A549 (cell line): ENCODE results near the gene GPATCH3. TPM values are rescaled to one million over a fixed set of nuclear protein-coding genes. Genes with fewer than 3 reads are reported as not detected.

Source experiments
- ATAC-seq, 2 experiments: fragments of 200-7000 bp in 1 of 2; fragments of >200 bp in 1 of 2; cut with Nextera tagmentation in 1 of 2; cut with Tn5 transposase in 1 of 2; 3 replicates each; pipeline versions ENCODE4 v1.8.0 to v1.9.1; 2018 to 2020; ENCODE audit warnings: mild to moderate bottlenecking in 1 of 2, moderate library complexity in 1 of 2
- CTCF ChIA-PET: fragments of 300-600 bp; sonication (Branson Sonifier 250); formaldehyde crosslinking; extraction: SDS; loops from one replicate; lab custom pipeline; 2021; ENCODE audit warnings: antibody characterized with exemption, inconsistent platforms; lab: Yijun Ruan, JAX
- POLR2A ChIA-PET: fragments of 350-600 bp; formaldehyde crosslinking; extraction: SDS; loops from one replicate; lab custom pipeline; 2021; ENCODE audit warnings: antibody characterized with exemption, inconsistent platforms; lab: Yijun Ruan, JAX
- DNase-seq, 2 experiments: peaks; one replicate each; pipeline versions ENCODE4 v3.0.0 to v3.0.0-alpha.2; 2011 to 2016; ENCODE audit warnings: low read depth in 1 of 2, low spot score in 1 of 2
- FAIRE-seq: peaks from 2 replicates; lab custom pipeline; 2011; peaks lifted over from hg19 to GRCh38; lab: Jason Lieb, UNC
- H3K27ac ChIP-seq, 2 experiments: fragments of >200 bp; sonication (Bioruptor Twin); formaldehyde crosslinking; 3 replicates each; pipeline ENCODE4 v1.5.1; 2016 to 2017
- H3K4me1 ChIP-seq: fragments of >200 bp; sonication (Bioruptor Twin); formaldehyde crosslinking; 3 replicates; pipeline ENCODE4 v1.6.1; 2016
- H3K4me2 ChIP-seq: fragments of >200 bp; sonication (Bioruptor Twin); formaldehyde crosslinking; 3 replicates; pipeline ENCODE4 v1.6.1; 2016
- H3K4me3 ChIP-seq: fragments of >200 bp; sonication (Bioruptor Twin); formaldehyde crosslinking; 3 replicates; pipeline ENCODE4 v1.5.1; 2016
- H3K9me3 ChIP-seq: fragments of >200 bp; sonication (Bioruptor Twin); formaldehyde crosslinking; 3 replicates; pipeline ENCODE4 v1.6.1; 2016
- BHLHE40 ChIP-seq: IDR thresholded peaks from 2 replicates; pipeline ENCODE4 v1.6.1; 2012; ENCODE audit warnings: low read depth, low read length, inconsistent platforms
- CBX8 ChIP-seq: fragments of 200-600 bp; sonication (generic); IDR thresholded peaks from 2 replicates; pipeline ENCODE4 v1.6.1; 2016
- CHD4 ChIP-seq: fragments of 200-600 bp; sonication (generic); IDR thresholded peaks from 2 replicates; pipeline ENCODE4 v1.6.1; 2016; ENCODE audit warnings: antibody characterized with exemption, mild to moderate bottlenecking, borderline replicate concordance
- EHF ChIP-seq: fragments of 250-450 bp; sonication (Bioruptor Pico); IDR thresholded peaks from 2 replicates; pipeline ENCODE4 v1.5.0; 2020; ENCODE audit warnings: mild to moderate bottlenecking
- EHMT2 ChIP-seq: fragments of 200-600 bp; sonication (generic); IDR thresholded peaks from 2 replicates; pipeline ENCODE4 v1.6.1; 2016; ENCODE audit warnings: antibody characterized with exemption, low read depth, mild to moderate bottlenecking, moderate library complexity
- FOSL2 ChIP-seq, 2 experiments: fragments of 450-650 bp in 1 of 2; fragments of >200 bp in 1 of 2; sonication (Bioruptor Twin) in 1 of 2; formaldehyde crosslinking; IDR thresholded peaks; 2 replicates each; pipeline versions ENCODE4 v1.5.0 to v1.6.1; 2016 to 2020; ENCODE audit warnings: mild to moderate bottlenecking in 1 of 2, moderate library complexity in 1 of 2
- FOXS1 ChIP-seq: fragments of 250-450 bp; sonication (Bioruptor Pico); IDR thresholded peaks from 2 replicates; pipeline ENCODE4 v1.5.0; 2020; ENCODE audit warnings: mild to moderate bottlenecking, moderate library complexity
- HEYL ChIP-seq: fragments of 250-450 bp; sonication (Bioruptor Pico); IDR thresholded peaks from 2 replicates; pipeline ENCODE4 v1.8.0; 2021; ENCODE audit warnings: mild to moderate bottlenecking, moderate library complexity
- JUN ChIP-seq, 2 experiments: fragments of >200 bp; sonication (Bioruptor Twin); formaldehyde crosslinking; IDR thresholded peaks; 2 replicates in 1 of 2; 3 replicates in 1 of 2; pipeline ENCODE4 v1.6.1; 2016 to 2017
- JUNB ChIP-seq: fragments of >200 bp; sonication (Bioruptor Twin); formaldehyde crosslinking; IDR thresholded peaks from 2 replicates; pipeline ENCODE4 v1.6.1; 2016
- MAFK ChIP-seq: fragments of 450-650 bp; IDR thresholded peaks from 2 replicates; pipeline ENCODE4 v1.6.1; 2014; ENCODE audit not compliant: partially characterized antibody
- MAZ ChIP-seq: fragments of 150-350 bp; IDR thresholded peaks from 2 replicates; pipeline ENCODE4 v1.6.1; 2014; ENCODE audit warnings: antibody characterized with exemption, low read depth, low read length, borderline replicate concordance
- PHF8 ChIP-seq: fragments of 200-600 bp; sonication (generic); IDR thresholded peaks from 2 replicates; pipeline ENCODE4 v1.6.1; 2016; ENCODE audit warnings: low read depth, mild to moderate bottlenecking, antibody characterized with exemption, moderate library complexity, borderline replicate concordance
- POLR2A ChIP-seq: IDR thresholded peaks from 2 replicates; pipeline ENCODE4 v1.6.1; 2012; ENCODE audit warnings: mild to moderate bottlenecking, low read length
- RCOR1 ChIP-seq: fragments of 150-350 bp; IDR thresholded peaks from 2 replicates; pipeline ENCODE4 v1.6.1; 2014; ENCODE audit warnings: antibody characterized with exemption, low read length, low read depth
- RNF2 ChIP-seq: fragments of 200-600 bp; sonication (generic); IDR thresholded peaks from 2 replicates; pipeline ENCODE4 v1.6.1; 2016; ENCODE audit warnings: low read depth, mild to moderate bottlenecking, antibody characterized with exemption, moderate library complexity, borderline replicate concordance
- SREBF2 ChIP-seq: fragments of 450-650 bp; IDR thresholded peaks from 2 replicates; pipeline ENCODE4 v1.6.1; 2014; ENCODE audit warnings: mild to moderate bottlenecking, moderate library complexity
- TP53 ChIP-seq: fragments of 250-450 bp; sonication (Bioruptor Pico); IDR thresholded peaks from 2 replicates; pipeline ENCODE4 v1.5.0; 2021; ENCODE audit warnings: mild to moderate bottlenecking, moderate library complexity
- ZSCAN20 ChIP-seq: fragments of 250-450 bp; sonication (Bioruptor Pico); IDR thresholded peaks from 2 replicates; pipeline ENCODE4 v1.8.0; 2022; ENCODE audit warnings: mild to moderate bottlenecking, moderate library complexity
- WGBS: methylation state at CpG from one replicate; pipeline ENCODE4 v1.1.6; 2017; ENCODE audit errors: missing lambda C conversion rate; 5-methylcytosine and 5-hydroxymethylcytosine counted together
- polyA plus RNA-seq, 4 experiments: library from polyadenylated mRNA; depleted of rRNA in 3 of 4; stranded (reverse); fragments of >200 nt; fragmentation: RNase III in 1 of 4; extraction: RNeasy Plus Mini Kit Qiagen cat#74134 plus additional on column Dnase treatment in 1 of 4; gene quantifications; 2 replicates in 3 of 4; 3 replicates in 1 of 4; pipeline ENCODE4 v1.2.3, GENCODE V29; 2011 to 2017
- TF ChIP-seq, protein P1 (sequence below): fragments of 450-650 bp; IDR thresholded peaks from 2 replicates; pipeline ENCODE4 v1.6.1; 2014; ENCODE audit warnings: antibody characterized with exemption
- TF ChIP-seq, protein P2 (sequence below): fragments of 250-450 bp; sonication (Bioruptor Pico); IDR thresholded peaks from 2 replicates; pipeline ENCODE4 v1.5.0; 2020; ENCODE audit warnings: low read depth, mild to moderate bottlenecking, moderate library complexity
- TF ChIP-seq, protein P3 (sequence below): fragments of >200 bp; sonication (Bioruptor Twin); formaldehyde crosslinking; IDR thresholded peaks from 3 replicates; pipeline ENCODE4 v1.5.1; 2016
- TF ChIP-seq, protein P4 (sequence below): fragments of 150-350 bp; IDR thresholded peaks from 2 replicates; pipeline ENCODE4 v1.6.1; 2014; ENCODE audit warnings: low read depth, mild to moderate bottlenecking, low read length
- TF ChIP-seq, protein P5 (sequence below): IDR thresholded peaks from 2 replicates; pipeline ENCODE4 v1.6.1; 2012

GPATCH3 gene
- polyA plus RNA-seq, 2 of the 4 experiments (the other 2 are of a cell fraction): 5.4 to 8.7 TPM

DNA sequence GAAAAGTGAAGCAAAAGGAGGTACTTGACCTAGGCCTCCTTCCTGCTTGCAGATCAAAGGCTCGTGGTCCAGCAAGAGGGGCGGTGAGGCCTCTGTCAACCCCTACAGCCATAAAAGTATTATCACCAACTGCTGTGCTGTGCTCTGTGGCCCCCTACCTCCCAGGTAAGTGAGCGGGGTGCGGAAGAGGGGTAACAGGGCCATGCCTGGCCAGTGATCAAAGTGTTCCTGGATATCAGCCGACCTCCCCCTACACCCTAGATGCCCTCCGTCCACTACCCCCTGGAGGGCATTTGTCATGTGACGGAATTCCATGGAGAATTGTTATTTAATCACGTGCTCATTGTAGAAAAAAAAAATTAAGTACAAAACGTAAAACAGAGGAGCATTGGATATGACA lies 47.6 kb downstream of the GPATCH3 start:
- TF ChIP-seq, protein P1, sequence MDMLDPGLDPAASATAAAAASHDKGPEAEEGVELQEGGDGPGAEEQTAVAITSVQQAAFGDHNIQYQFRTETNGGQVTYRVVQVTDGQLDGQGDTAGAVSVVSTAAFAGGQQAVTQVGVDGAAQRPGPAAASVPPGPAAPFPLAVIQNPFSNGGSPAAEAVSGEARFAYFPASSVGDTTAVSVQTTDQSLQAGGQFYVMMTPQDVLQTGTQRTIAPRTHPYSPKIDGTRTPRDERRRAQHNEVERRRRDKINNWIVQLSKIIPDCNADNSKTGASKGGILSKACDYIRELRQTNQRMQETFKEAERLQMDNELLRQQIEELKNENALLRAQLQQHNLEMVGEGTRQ: 0 out of 2 replicates have a peak, but pooled peaks have one; percentile 11
- no peak for TF ChIP-seq TP53 (CRISPR knock-in tag)
- DNase-seq: no peak
- peaks cover 41% of the 10 kb centered on the region for H3K4me1 ChIP-seq

DNA sequence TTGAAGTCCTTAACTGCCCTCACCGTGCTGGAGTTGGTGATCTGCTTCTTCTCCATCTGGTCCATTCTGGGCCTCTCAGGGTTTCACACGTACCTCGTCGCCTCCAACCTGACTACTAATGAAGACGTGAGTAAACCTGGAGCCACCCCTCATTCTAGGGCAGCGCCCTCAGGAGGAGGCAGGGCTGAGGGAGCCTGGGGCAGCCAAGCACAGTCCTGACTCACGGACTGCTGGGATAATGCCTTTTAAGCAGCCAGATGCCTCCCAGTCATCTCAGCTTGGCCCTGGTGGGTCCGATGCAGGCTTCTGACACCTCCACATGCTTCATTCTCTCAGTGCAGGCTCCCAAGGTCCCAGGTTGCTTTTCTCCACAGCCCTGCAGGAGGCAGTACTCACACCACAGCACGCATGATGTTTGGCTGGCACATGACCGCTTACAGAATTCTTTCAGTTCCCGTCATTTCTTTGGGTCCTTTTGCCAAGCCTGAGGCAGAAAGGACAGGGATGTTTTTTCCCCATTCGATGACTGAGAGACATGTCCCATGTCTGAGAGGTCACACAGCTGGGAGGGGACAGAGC lies 49.1 kb downstream of the GPATCH3 start:
- ATAC-seq (no peak), DNase-seq (no peak)
- Histone ChIP-seq H3K9me3 (no peaks in the 10 kb centered on the region), H3K4me1 (peaks cover 47% of the 10 kb centered on the region), H3K4me2 (no peak overlapping the region), H3K4me3 (no peak overlapping the region), H3K27ac (peak overlapping the region; percentile 94 to 97; a peak in 4 of 6 replicates)
- ChIA-PET POLR2A (no interaction called here), CTCF (interaction anchor here (0.7 to 5.3 kb wide), 6 partner anchors 9 to 67 kb away, joined by 3 to 57 read pairs (median 3); partner anchors contain the start of gene SFN)
- WGBS: 94% methylated on average over 12 of the region's 12 CpGs
- TF ChIP-seq, protein P2, sequence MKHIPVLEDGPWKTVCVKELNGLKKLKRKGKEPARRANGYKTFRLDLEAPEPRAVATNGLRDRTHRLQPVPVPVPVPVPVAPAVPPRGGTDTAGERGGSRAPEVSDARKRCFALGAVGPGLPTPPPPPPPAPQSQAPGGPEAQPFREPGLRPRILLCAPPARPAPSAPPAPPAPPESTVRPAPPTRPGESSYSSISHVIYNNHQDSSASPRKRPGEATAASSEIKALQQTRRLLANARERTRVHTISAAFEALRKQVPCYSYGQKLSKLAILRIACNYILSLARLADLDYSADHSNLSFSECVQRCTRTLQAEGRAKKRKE (CRISPR knock-in tag): no peak
- TF ChIP-seq HEYL (CRISPR knock-in tag) (no peak), BHLHE40 (no peak)
- TF ChIP-seq, all 56 proteins: peak for 0
- no peak for FAIRE-seq

More for the DNA sequence above, 47.6 kb downstream of the GPATCH3 start:
- CTCF ChIA-PET: interaction anchor here (1.3 kb wide), 1 partner anchor 29 kb away, joined by 3 read pairs; no protein-coding TSS in a partner anchor
- no peaks in the 10 kb centered on the region for H3K9me3 ChIP-seq
- H3K4me2 ChIP-seq: no peak overlapping the region
- ATAC-seq (no peak), FAIRE-seq (no peak)
- 68% methylated on average over 9 of the region's 9 CpGs for WGBS
- peak overlapping the region; percentile 24 to 58; a peak in 4 of 6 replicates for H3K27ac ChIP-seq
- POLR2A ChIA-PET: no interaction called here
- H3K4me3 ChIP-seq: no peak overlapping the region

DNA sequence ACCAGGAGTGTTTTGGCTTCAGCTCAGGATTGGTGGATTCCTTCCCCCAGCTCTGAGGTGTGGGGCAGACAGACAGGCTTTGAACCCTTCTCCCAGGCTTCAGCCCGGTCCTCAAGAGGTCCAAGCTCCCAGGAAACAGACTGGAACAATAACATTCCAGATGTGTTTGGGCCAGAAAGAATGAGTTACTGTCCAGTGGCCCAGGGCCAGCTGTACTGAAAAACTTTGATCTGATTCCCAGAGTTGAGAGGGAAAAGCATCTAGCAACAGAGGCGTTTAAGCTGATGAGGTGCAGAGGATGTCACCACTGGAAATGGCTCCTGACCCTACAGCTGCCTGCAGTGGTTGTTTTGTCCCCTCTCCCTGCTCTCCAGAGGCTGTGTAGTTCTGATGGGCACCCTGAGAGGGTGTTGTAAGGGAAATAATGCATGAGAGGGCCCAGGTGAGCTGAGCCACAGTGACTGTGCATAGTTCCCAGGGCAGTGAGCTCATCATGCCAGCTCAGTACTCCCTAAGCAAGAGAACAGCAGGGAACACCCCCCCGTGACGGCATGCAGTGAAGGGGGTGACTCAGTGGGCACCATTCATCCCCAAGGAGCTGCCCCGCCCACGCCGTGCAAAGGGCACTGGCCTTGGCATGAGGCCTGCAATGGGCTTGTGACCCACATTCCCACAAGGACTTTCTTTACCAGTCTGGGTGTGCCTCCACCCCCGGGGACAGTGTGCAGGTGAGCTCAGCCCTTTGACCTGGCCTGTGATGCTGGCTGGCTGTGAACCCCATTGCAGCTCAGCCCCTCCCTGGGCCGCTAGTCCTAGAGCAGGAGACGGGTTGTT lies 51.1 kb downstream of the GPATCH3 start:
- no peak overlapping the region for H3K4me3 ChIP-seq
- H3K4me1 ChIP-seq: peaks cover 54% of the 10 kb centered on the region
- peak overlapping the region; percentile 94 to 97 for H3K27ac ChIP-seq
- no peak for FAIRE-seq
- POLR2A ChIA-PET: interaction anchor here (0.9 to 1.5 kb wide), 5 partner anchors 14 to 51 kb away, joined by 3 to 18 read pairs (median 5); partner anchors contain the start of genes GPATCH3, GPN2, SFN and ZDHHC18
- ATAC-seq: peak; percentile 87 to 90
- WGBS: 0% methylated on average over 6 of the region's 10 CpGs
- CTCF ChIA-PET: interaction anchor here (0.7 to 5.3 kb wide), 15 partner anchors 12 to 246 kb away, joined by 3 to 57 read pairs (median 5); partner anchors contain the start of genes SFN and ZDHHC18
- H3K4me2 ChIP-seq: peak overlapping the region; percentile 63
- DNase-seq: peak; percentile 84 to 95
- H3K9me3 ChIP-seq: no peaks in the 10 kb centered on the region
- no peak for TF ChIP-seq RNF2
- 0 out of 2 replicates have a peak, but pooled peaks have one; percentile 48 for TF ChIP-seq FOXS1
- no peak for TF ChIP-seq RCOR1
- TF ChIP-seq, protein P3, sequence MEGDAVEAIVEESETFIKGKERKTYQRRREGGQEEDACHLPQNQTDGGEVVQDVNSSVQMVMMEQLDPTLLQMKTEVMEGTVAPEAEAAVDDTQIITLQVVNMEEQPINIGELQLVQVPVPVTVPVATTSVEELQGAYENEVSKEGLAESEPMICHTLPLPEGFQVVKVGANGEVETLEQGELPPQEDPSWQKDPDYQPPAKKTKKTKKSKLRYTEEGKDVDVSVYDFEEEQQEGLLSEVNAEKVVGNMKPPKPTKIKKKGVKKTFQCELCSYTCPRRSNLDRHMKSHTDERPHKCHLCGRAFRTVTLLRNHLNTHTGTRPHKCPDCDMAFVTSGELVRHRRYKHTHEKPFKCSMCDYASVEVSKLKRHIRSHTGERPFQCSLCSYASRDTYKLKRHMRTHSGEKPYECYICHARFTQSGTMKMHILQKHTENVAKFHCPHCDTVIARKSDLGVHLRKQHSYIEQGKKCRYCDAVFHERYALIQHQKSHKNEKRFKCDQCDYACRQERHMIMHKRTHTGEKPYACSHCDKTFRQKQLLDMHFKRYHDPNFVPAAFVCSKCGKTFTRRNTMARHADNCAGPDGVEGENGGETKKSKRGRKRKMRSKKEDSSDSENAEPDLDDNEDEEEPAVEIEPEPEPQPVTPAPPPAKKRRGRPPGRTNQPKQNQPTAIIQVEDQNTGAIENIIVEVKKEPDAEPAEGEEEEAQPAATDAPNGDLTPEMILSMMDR: no peak
- peak; percentile 29; the same call in 1 of the 2 replicates for TF ChIP-seq JUNB
- TF ChIP-seq, protein P4, sequence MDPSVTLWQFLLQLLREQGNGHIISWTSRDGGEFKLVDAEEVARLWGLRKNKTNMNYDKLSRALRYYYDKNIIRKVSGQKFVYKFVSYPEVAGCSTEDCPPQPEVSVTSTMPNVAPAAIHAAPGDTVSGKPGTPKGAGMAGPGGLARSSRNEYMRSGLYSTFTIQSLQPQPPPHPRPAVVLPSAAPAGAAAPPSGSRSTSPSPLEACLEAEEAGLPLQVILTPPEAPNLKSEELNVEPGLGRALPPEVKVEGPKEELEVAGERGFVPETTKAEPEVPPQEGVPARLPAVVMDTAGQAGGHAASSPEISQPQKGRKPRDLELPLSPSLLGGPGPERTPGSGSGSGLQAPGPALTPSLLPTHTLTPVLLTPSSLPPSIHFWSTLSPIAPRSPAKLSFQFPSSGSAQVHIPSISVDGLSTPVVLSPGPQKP: no peak
- TF ChIP-seq MAZ: no peak
- no peak for TF ChIP-seq HEYL (CRISPR knock-in tag)
- TF ChIP-seq POLR2A: no peak
- no peak for TF ChIP-seq EHMT2
- TF ChIP-seq ZSCAN20 (CRISPR knock-in tag): no peak
- peak in 1 of 2 experiments; percentile 40; a peak in 1 of 5 replicates for TF ChIP-seq JUN (IDR thresholded peaks at IDR 0.05)
- peak; percentile 39; the same call in 1 of the 2 replicates for TF ChIP-seq FOSL2 (IDR thresholded peaks at IDR 0.05)
- peak; percentile 89 for TF ChIP-seq FOSL2 (CRISPR knock-in tag; IDR thresholded peaks at IDR 0.05)
- TF ChIP-seq, protein P5, sequence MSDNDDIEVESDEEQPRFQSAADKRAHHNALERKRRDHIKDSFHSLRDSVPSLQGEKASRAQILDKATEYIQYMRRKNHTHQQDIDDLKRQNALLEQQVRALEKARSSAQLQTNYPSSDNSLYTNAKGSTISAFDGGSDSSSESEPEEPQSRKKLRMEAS: peak; percentile 70
- TF ChIP-seq MAFK: peak; percentile 98
- no peak for TF ChIP-seq CHD4
- TF ChIP-seq EHF (CRISPR knock-in tag): no peak; the same call in 1 of the 2 replicates
- TF ChIP-seq SREBF2: no peak
- no peak for TF ChIP-seq CBX8
- TF ChIP-seq PHF8: no peak
